Heart left ventricle (tissue), 16 donors: Measurements from ENCODE around the gene CES4A. TPM values are rescaled to one million over a fixed set of nuclear protein-coding genes. Genes with fewer than 3 reads are reported as not detected.

Experiments used
- ATAC-seq, 4 donors: fragments of 200-7000 bp; cut with Tn5 transposase; one replicate each; pipeline ENCODE4 v1.9.1; 2020 to 2022; ENCODE audit warnings: moderate library complexity in 4 of 4, mild to moderate bottlenecking in 3 of 4, moderate number of reproducible peaks in 1 of 4
- DNase-seq, 5 donors: peaks; one replicate each; pipeline ENCODE4 v3.0.0-alpha.2; 2020
- H3K27ac ChIP-seq, 12 donors: fragments of 200-600 bp; sonication (generic) in 4 of 12; one replicate each; pipeline versions ENCODE4 v1.5.0 to v1.8.0; 2016 to 2022; ENCODE audit warnings: mild to moderate bottlenecking in 2 of 12
- H3K27me3 ChIP-seq, 9 donors: fragments of 200-600 bp; sonication (generic) in 2 of 9; one replicate each; pipeline versions ENCODE4 v1.5.1 to v1.8.0; 2016 to 2022; ENCODE audit warnings: mild to moderate bottlenecking in 3 of 9
- H3K36me3 ChIP-seq, 9 donors: fragments of 200-600 bp; sonication (generic) in 2 of 9; one replicate each; pipeline versions ENCODE4 v1.5.0 to v1.8.0; 2018 to 2022; ENCODE audit warnings: mild to moderate bottlenecking in 2 of 9
- H3K4me1 ChIP-seq, 12 donors: fragments of 200-600 bp; sonication (generic) in 4 of 12; one replicate each; pipeline versions ENCODE4 v1.5.0 to v1.8.0; 2016 to 2022; ENCODE audit warnings: mild to moderate bottlenecking in 3 of 12
- H3K4me3 ChIP-seq, 12 donors: fragments of 200-600 bp; sonication (generic) in 4 of 12; one replicate each; pipeline versions ENCODE4 v1.5.0 to v1.8.0; 2017 to 2022; ENCODE audit warnings: mild to moderate bottlenecking in 9 of 12, moderate library complexity in 4 of 12
- H3K9me3 ChIP-seq, 12 donors: fragments of 200-600 bp; sonication (generic) in 4 of 12; one replicate each; pipeline versions ENCODE4 v1.5.0 to v1.8.0; 2016 to 2022; ENCODE audit warnings: mild to moderate bottlenecking in 1 of 12
- POLR2A ChIP-seq, 2 donors: fragments of 450-650 bp; IDR thresholded peaks; one replicate each; pipeline ENCODE4 v1.6.1; 2017; ENCODE audit warnings: antibody characterized with exemption in 2 of 2, mild to moderate bottlenecking in 2 of 2, moderate library complexity in 2 of 2
- WGBS, 4 donors: extraction: QIAGEN DNeasy Blood & Tissue Kit in 2 of 4; methylation state at CpG; one replicate each; pipeline versions ENCODE4 v1.1.5 to v1.1.7; 2013 to 2018; 5-methylcytosine and 5-hydroxymethylcytosine counted together
- intact Hi-C, 10 donors: fragments of 100-400 bp; cut with DNase I; formaldehyde crosslinking; loops; one replicate each; pipeline versions ENCODE4 v1.11.1 to v1.14.2; 2022
- polyA plus RNA-seq, 2 donors: library from polyadenylated mRNA; stranded (reverse); fragments of 200-250 nt; gene quantifications; one replicate each; pipeline ENCODE4 v1.2.3, GENCODE V29; 2013
- total RNA-seq, 9 donors: library from RNA; depleted of rRNA in 2 of 9; stranded (reverse); fragments of >200 nt in 2 of 9; fragmentation: NEBNext Ultra II Directional in 3 of 9; extraction: Animal tissue kit (Norgen Biotek cat#: 25700) in 3 of 9; gene quantifications; one replicate each; pipeline versions ENCODE4 v1.1.0 to v1.2.4, GENCODE V29; 2016 to 2023
- TF ChIP-seq, protein P1 (sequence below), 12 donors: fragments of 200-600 bp; sonication (generic) in 4 of 12; IDR thresholded peaks; one replicate each; pipeline versions ENCODE4 v1.5.0 to v1.8.0; 2018 to 2022; ENCODE audit warnings: antibody characterized with exemption in 12 of 12, mild to moderate bottlenecking in 5 of 12
- donor health status: ischemic (EF 13 %, LVEDD 7.1; RV severe dilation, severe dysfunction).
- donor health status: healthy with polysubstance abuse.
- donor health status: DM: no; HTN: yes; CAD: no.
- donor health status: DM: no; HTN: no; CAD: no.
- donor health status: ischemic (EF 25% LVEDD 6.9; RV normal size, moderate dysfunction).
- donor health status: ischemic (EF 25% LVEDD 5.7; RV mildly dilated, moderate dysfunction).
- donor health status: healthy.
- donor health status: DM: yes; HTN: yes; CAD: no.
- donor health status: ischemic (EF 35%, LVEDD 5.7; RV mildly dilated, moderate dysfunction).
- donor health status: nonischemic (EF 11% LVEDD 7.7; RV severe dilation, severe dysfunction).
- donor health status: DM: yes; HTN: yes; CAD: no.
- donor health status: PGD.
- donor health status: ischemic (EF 29% LVEDD 5.4; RV normal size, mild dysfunction).
- donor health status: nonischemic (EF 23%, LVEDD 6.1; RV moderate dilation, normal function).

Gene CES4A
- total and polyA plus RNA-seq, 11 donors = 3.5 to 26.8 (median 8.1) TPM

DNA sequence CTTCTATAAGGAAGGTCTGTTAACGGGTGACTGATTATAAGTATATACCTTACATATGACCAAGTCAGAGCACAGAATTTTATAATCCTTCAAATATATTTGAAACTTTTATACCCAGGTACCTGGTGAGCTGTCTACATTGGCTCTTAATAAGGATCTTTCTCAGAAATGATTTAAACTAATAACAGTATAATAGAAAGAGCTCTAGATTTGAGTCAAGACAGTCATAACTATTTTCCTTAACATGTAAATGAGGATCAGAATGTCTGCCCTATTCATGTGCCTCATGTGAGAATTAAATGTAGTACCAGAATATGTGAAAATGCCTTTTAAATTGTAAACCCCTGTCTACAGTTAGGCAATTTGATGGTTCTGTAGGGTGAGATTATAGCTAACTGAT is 55.0 kb downstream of the CES4A start:
- Histone ChIP-seq H3K27me3 (no peaks in the 10 kb centered on the region), H3K9me3 (no peaks in the 10 kb centered on the region), H3K27ac (no peak overlapping the region), H3K4me3 (no peak overlapping the region), H3K36me3 (peaks cover 0 to 65% (median 27%) of the 10 kb centered on the region in 9 donors), H3K4me1 (peaks cover 0 to 24% (median 0%) of the 10 kb centered on the region in 12 donors)
- WGBS, 4 donors = 97 to 100% (median 98%) methylated on average over 1 of the region's 1 CpG
- DNase-seq (no peak), ATAC-seq (no peak)
- TF ChIP-seq, protein P1, sequence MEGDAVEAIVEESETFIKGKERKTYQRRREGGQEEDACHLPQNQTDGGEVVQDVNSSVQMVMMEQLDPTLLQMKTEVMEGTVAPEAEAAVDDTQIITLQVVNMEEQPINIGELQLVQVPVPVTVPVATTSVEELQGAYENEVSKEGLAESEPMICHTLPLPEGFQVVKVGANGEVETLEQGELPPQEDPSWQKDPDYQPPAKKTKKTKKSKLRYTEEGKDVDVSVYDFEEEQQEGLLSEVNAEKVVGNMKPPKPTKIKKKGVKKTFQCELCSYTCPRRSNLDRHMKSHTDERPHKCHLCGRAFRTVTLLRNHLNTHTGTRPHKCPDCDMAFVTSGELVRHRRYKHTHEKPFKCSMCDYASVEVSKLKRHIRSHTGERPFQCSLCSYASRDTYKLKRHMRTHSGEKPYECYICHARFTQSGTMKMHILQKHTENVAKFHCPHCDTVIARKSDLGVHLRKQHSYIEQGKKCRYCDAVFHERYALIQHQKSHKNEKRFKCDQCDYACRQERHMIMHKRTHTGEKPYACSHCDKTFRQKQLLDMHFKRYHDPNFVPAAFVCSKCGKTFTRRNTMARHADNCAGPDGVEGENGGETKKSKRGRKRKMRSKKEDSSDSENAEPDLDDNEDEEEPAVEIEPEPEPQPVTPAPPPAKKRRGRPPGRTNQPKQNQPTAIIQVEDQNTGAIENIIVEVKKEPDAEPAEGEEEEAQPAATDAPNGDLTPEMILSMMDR (IDR thresholded peaks at IDR 0.05) = no peak
- TF ChIP-seq POLR2A (IDR thresholded peaks at IDR 0.05) = no peak
- intact Hi-C loops = no loop called here

DNA sequence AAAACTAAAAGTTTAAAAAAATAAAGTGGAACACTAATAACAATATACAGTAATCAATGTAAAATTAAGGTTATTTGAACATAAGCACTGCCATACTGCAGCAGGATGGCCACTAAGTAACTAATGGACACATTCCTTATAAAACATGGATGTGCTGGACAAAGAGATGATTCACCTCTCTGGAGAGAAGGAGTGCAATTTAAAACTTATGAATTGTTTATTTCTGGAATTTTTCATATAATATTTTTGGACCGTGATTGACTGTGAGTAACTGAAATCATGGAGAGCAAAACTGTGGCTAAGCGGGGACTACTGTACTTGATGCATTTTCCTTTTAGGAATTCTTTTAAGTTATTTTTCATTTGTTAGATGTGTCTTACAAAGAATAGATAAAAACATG is 62.4 kb downstream of the CES4A start:
- H3K4me1 ChIP-seq = peaks cover 0 to 35% (median 0%) of the 10 kb centered on the region in 12 donors
- peaks cover 0 to 5% (median 0%) of the 10 kb centered on the region in 12 donors for H3K9me3 ChIP-seq
- no peak for ATAC-seq
- no peak overlapping the region for H3K4me3 ChIP-seq
- no peak overlapping the region for H3K27ac ChIP-seq
- peaks cover 0 to 32% (median 14%) of the 10 kb centered on the region in 9 donors for H3K36me3 ChIP-seq
- no peaks in the 10 kb centered on the region for H3K27me3 ChIP-seq
- TF ChIP-seq POLR2A (IDR thresholded peaks at IDR 0.05) = no peak
- TF ChIP-seq, protein P1 (IDR thresholded peaks at IDR 0.05) = no peak
- 92 to 96% (median 94%) methylated on average over 2 of the region's 2 CpGs for WGBS, 4 donors
- intact Hi-C loops = no loop called here
- DNase-seq = no peak

DNA sequence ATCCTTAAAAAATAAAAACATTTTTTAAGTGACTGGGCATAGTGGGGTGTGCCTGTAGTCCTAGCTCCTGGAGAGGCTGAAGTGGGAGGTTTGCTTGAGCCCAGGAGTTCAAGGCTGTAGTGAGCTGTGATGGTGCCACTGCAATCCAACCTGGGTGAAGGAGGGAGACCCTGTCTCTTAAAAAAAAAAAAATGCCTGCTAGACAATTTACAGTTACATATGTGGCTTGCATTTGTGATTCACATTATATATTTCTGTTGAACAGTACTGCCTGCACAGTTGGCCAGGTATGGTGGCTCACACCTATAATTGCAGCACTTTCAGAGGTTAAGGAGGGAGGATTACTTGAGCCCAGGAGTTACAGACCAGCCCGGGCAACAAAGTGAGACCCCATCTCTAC is 64.0 kb downstream of the CES4A start:
- Histone ChIP-seq H3K4me3 (no peak overlapping the region), H3K36me3 (peaks cover 0 to 20% (median 5%) of the 10 kb centered on the region in 9 donors), H3K4me1 (peaks cover 0 to 40% (median 0%) of the 10 kb centered on the region in 12 donors), H3K9me3 (peaks cover 0 to 5% (median 0%) of the 10 kb centered on the region in 12 donors), H3K27me3 (no peaks in the 10 kb centered on the region), H3K27ac (no peak overlapping the region)
- TF ChIP-seq POLR2A (IDR thresholded peaks at IDR 0.05) = no peak
- TF ChIP-seq, protein P1 (IDR thresholded peaks at IDR 0.05) = no peak
- no peak for DNase-seq
- 93 to 97% (median 95%) methylated on average over 1 of the region's 1 CpG for WGBS, 4 donors
- intact Hi-C loops = no loop called here
- ATAC-seq = no peak

DNA sequence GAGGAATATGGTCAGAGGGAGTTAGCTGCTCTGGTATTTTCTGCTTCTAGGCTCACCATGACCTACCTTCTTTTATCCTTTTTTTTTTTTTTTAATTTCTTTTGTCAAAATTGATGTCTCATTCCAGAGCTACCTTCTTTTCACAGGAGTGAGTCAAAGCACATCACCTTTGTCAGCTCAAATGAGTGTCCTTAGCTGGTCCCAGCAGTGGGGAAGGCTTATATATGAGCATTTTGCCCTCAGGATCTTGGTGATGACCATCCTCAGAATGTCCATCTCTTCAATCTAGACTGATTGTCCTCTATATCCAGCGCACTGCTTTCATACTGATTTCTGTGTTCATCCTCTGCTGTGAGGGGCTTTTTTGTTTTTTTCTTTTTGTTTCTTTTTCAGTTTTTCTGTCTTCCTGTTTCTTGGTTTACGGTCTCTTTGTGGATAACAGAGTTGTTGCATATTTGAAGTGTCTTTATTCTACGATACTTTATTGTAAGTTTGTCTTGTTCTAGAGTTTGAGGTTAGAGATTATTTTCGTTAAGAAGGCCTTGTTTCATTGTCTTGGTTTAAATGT is 65.5 kb downstream of the CES4A start:
- Histone ChIP-seq H3K9me3 (peaks cover 0 to 5% (median 0%) of the 10 kb centered on the region in 12 donors), H3K4me3 (no peak overlapping the region), H3K27ac (peak overlapping the region in 1 of 12 donors; percentile 46), H3K36me3 (peaks cover 0 to 18% (median 5%) of the 10 kb centered on the region in 9 donors), H3K27me3 (no peaks in the 10 kb centered on the region), H3K4me1 (peaks cover 0 to 40% (median 0%) of the 10 kb centered on the region in 12 donors)
- TF ChIP-seq, protein P1 (IDR thresholded peaks at IDR 0.05) = no peak
- TF ChIP-seq POLR2A (IDR thresholded peaks at IDR 0.05) = no peak
- WGBS, 4 donors = 87 to 91% (median 90%) methylated on average over 4 of the region's 4 CpGs
- DNase-seq = no peak
- ATAC-seq = no peak
- intact Hi-C loops = no loop called here
